Loucy (cell line): Measurements from ENCODE around the gene TMEM114.

Experiments used
- EZH2phosphoT487 ChIP-seq: fragments of 200-600 bp; IDR thresholded peaks from 2 replicates; pipeline ENCODE4 v1.6.1; 2018; ENCODE audit warnings: antibody characterized with exemption, mild to moderate bottlenecking, moderate library complexity, borderline replicate concordance
- TF ChIP-seq, protein P1 (sequence below): fragments of 200-600 bp; sonication (generic); conservative IDR thresholded peaks from 2 replicates; pipeline ENCODE4 v1.5.1; 2014; ENCODE audit warnings: mild to moderate bottlenecking, antibody characterized with exemption, low read length

DNA sequence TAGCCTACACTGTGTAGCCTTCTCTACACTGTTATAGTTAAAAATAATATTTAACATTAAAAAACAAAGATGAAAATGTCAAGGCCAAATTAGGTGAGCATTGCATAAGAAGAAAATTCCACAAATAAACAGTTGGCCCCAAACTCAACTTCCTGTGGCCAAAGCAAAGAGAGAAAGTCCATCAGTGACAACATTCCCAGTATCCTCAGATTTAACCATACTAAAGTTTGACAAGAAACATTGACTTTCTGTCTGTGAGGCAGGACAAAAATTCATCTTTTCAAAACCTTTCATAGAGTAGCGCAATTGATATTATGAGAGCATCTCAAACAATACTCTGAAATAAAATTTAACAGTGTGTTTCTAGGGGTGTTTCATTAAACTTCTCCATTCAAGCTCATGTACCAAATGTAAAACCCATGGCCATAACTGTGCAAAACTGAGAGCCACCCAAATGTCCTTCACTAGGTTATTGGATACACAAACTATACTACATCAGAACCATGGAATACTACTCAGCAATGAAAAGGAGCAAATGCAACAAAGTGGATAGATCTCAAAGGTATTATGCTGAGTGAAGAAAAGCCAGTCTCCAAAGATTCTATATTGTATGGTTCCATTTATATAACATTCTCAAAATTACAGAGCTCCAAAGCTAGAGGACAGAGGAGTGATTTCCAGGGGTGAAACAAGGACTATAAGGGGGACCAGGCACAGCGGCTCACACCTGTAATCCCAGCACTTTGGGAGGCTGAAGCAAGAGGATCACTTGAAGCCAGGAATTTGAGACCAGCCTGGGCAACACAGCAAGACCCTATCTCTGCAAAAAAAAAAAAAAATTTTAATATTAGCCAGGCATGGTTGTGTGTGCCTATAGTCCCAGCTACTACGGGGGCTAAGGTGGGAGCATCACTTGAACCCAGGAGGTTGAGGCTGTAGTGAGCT lies 38.7 kb downstream of the TMEM114 start:
- TF ChIP-seq, protein P1, sequence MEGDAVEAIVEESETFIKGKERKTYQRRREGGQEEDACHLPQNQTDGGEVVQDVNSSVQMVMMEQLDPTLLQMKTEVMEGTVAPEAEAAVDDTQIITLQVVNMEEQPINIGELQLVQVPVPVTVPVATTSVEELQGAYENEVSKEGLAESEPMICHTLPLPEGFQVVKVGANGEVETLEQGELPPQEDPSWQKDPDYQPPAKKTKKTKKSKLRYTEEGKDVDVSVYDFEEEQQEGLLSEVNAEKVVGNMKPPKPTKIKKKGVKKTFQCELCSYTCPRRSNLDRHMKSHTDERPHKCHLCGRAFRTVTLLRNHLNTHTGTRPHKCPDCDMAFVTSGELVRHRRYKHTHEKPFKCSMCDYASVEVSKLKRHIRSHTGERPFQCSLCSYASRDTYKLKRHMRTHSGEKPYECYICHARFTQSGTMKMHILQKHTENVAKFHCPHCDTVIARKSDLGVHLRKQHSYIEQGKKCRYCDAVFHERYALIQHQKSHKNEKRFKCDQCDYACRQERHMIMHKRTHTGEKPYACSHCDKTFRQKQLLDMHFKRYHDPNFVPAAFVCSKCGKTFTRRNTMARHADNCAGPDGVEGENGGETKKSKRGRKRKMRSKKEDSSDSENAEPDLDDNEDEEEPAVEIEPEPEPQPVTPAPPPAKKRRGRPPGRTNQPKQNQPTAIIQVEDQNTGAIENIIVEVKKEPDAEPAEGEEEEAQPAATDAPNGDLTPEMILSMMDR, result no peak
- TF ChIP-seq EZH2phosphoT487, result no peak
